Measurements from ENCODE around the gene TNXB.

TNXB gene, protein sequence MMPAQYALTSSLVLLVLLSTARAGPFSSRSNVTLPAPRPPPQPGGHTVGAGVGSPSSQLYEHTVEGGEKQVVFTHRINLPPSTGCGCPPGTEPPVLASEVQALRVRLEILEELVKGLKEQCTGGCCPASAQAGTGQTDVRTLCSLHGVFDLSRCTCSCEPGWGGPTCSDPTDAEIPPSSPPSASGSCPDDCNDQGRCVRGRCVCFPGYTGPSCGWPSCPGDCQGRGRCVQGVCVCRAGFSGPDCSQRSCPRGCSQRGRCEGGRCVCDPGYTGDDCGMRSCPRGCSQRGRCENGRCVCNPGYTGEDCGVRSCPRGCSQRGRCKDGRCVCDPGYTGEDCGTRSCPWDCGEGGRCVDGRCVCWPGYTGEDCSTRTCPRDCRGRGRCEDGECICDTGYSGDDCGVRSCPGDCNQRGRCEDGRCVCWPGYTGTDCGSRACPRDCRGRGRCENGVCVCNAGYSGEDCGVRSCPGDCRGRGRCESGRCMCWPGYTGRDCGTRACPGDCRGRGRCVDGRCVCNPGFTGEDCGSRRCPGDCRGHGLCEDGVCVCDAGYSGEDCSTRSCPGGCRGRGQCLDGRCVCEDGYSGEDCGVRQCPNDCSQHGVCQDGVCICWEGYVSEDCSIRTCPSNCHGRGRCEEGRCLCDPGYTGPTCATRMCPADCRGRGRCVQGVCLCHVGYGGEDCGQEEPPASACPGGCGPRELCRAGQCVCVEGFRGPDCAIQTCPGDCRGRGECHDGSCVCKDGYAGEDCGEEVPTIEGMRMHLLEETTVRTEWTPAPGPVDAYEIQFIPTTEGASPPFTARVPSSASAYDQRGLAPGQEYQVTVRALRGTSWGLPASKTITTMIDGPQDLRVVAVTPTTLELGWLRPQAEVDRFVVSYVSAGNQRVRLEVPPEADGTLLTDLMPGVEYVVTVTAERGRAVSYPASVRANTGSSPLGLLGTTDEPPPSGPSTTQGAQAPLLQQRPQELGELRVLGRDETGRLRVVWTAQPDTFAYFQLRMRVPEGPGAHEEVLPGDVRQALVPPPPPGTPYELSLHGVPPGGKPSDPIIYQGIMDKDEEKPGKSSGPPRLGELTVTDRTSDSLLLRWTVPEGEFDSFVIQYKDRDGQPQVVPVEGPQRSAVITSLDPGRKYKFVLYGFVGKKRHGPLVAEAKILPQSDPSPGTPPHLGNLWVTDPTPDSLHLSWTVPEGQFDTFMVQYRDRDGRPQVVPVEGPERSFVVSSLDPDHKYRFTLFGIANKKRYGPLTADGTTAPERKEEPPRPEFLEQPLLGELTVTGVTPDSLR (N-terminal part only)

DNA sequence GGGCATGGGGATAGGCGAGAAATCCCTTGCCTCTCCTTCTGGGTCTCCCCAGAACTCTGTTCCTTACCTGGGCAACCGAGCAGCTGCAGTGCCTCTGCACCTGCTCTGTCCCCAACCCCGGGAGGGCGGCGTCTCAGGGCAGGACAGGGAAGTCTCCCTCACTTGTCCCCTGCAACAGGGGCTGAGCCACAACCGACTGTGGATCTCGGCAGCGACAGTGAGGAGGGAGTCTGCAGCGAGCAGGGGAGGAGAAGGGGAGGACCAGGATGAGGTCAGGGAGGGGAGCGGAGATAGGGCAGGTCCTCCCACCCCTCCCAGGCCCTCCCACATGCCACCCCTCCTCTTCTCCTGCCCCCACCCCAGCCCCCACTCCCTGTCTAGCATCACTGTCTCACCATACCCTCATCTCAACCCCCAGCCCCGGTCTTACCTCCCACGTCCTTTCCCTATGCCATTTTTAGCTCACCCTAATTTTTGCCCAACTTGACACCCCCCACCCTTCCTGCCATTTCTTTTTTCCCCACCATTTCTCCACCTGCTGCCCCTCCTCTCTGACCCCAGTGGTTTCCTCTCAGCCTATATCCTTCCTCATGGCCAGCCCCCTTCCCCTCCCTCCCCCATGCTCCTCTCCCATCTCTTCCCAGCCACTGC, at the start of gene TNXB:
Gene TNXB, minus strand, starts transcription at position 225 of the 651 bp plus-strand sequence. CDS start 11,140 bp downstream, outside the sequence.
- no peak for FAIRE-seq
- no peak for DNase-seq (ENCODE audit: low spot score)

DNA sequence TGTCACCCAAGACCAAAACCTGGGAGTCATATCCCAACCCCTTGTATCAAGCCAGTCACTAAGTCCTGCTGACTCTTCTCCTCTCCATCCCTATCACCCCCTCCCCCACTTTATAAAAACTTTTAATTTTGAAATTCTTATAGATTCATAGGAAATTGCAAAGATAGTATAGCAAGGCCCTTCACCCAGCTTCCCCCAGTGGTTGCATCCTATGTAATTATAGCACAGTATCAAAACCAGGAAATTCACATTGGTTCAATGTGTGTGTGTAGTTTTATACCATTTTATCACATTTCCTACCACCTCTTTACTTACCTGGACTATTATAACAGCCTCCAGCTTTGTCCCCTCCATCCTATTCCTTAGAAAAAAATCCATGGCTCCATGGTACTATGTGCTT, 48.9 kb upstream of the TNXB start:
- no peak for FAIRE-seq
- DNase-seq (ENCODE audit: low spot score): no peak

DNA sequence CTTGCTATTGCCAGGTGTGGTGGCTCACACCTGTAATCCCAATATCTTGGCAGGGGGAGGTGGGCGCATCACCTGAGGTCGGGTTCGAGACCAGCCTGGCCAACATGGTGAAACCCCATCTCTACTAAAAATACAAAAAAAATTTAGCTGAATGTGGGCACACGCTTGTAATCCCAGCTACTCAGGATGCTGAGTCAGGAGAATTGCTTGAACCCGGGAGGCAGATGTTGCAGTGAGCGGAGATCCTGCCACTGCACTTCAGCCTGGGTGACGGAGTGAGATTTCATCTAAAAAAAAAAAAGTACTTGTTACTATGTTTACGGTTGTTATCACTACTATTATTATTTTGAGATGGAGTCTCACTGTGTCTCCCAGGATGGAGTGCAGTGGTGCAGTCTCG, 47.8 kb upstream of the TNXB start:
- FAIRE-seq: no peak
- no peak for DNase-seq (ENCODE audit: low spot score)

DNA sequence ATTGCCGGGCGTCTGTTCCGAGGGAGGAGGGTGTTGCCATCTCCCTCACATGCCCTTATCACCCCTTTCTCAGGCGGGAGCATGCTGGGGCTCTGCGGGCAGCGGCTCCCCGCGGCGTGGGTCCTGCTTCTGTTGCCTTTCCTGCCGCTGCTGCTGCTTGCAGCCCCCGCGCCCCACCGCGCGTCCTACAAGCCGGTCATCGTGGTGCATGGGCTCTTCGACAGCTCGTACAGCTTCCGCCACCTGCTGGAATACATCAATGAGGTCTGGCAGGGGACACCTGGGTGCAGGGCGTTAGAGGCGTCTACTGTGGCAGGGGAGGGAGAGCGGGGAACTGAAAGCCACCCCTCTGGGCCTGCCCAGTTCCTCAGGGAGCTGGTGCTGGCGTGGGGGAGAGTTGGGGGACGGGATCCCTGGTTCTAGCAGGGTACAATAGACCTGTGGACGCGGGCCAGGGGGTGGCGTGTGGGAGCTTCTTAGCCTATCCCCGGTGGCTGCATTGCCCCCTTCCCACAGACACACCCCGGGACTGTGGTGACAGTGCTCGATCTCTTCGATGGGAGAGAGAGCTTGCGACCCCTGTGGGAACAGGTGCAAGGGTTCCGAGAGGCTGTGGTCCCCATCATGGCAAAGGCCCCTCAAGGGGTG, 45.5 kb upstream of the TNXB start:
- DNase-seq (ENCODE audit: low spot score) (peak; percentile 74), FAIRE-seq (peak; percentile 44)

DNA sequence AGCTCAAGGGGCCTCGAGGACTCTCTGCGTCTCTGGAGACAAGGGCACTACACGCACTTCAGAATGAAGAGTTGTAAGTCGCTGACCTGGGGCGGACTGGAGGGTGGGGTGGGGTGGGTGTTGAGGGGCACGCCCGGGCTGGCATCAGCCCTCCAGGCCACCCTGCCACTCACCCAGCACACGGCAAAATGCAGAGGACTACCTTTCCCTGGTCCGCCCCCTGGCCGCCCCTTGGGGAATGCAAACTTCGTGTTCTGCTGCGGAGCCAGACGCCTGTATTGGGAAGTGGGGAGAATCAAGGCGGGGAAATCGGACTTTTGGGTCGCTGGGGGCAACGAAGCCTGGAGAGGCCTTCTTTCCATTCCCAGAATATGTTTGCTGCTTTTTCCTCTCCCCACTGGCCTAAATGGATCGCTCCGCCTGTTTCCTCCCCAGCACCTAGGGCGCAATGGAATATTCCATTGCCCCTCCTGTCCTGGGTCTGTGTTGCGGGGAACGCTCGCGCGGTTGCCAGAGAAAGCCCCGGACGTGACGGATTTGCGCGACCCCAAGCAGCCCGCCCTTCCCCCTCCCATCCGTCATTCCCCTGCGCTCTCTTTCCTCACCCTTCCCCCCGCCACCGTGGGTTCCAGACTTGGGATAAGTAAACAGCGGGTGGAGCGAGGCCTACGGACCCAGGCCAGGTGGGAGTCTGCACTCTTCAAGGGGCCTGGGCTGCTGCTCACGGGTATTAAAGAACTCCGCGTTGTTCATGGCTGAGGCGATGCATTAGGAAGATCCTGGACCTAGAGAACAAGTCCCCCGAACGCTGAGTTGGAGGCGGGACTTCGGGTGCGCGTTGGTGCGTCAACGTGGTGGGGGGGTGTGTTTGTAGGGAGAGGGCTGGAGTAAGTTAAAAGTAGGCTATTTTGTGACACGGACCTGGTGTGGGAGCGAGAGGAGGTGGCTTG, 44.7 kb upstream of the TNXB start, which contains the start of gene PPT2:
Gene PPT2, plus strand, starts transcription at position 578 of the 950 bp plus-strand sequence. CDS start 454 bp downstream, outside the sequence.
- DNase-seq (ENCODE audit: low spot score): peak; percentile 89
- peak; percentile 83 for FAIRE-seq

DNA sequence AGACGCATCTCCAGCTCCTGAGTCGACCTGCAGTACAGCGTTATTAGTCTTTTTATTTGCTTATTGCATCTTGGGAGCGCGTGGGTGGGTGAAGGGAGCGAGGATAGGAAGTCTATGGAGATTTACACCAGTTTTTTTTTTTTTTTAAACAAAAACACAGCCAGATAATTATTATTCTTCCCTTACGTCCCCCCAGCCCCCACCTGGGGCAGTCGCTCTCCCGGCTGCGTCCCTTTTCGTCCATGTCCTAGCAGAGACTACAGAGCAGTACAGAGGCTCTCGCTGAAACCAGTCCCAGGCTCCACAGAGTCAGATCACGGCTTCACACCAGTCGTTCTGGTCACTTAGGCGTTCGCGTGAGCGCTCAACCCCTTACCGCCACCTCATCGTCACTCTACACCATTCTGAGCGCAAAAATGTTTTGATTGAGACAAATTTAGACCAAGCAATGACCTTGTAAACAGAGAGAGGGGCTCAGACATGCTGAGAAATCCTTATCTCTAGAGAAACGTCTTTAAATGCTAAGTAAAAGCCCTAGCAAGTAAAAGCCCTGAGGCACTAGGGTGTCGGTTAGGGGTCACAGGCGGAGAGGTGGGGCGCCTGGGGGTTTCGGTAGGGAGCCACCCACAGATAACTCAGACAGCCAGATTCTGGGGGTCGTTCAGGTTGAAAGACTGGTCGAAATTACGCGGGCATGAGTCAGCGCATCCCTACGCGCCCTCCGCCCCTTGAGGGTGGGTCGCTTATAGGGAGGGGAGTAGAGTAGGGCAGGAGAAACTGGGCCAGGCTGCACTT, 43.8 kb upstream of the TNXB start:
- FAIRE-seq: no peak
- DNase-seq (ENCODE audit: low spot score): no peak

DNA sequence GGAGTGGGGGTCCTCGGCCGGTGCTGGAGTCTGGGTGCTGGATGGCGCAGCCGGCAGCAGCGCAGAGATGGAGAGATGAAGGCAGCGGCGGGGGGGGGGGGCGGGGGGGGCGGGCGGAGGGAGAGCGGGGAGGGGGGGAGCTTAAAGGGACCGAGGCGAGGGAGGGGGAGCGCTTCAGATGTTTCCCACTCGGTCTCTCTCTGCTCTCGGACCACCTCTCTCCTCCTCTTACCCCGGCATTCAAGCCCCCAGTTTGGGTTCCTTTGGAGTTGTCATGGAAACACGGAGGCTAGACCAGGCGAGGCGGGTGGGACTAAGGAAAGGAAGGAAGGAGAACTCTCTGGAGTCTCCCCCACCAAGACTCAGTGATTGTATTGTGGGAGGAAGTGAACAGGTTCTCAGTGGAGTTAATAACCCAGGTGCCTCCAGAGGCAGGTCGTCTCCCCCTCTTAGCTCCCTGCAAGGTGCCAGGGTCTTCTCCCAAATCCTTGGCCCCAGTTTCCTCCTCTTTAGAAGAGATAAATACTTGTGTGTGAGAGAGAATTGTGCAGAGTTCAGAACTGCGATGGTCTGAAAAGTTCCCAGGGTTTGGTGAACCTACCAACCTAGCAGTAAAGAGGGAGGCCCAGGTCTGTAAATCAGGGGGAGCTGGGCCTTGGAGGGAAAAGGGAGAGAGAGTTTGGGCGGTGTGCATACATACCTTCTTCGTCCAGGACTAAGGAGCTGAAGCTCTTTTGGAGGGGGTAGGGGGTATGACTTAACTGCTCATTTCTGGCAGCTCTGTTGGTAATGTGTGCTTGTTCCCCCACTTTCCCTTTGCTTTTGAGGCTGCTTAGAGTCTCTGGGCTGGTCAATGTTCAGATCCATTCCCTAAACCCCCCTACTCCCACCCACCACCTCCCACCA, 43.0 kb upstream of the TNXB start, which contains the start of gene PRRT1:
Gene PRRT1, minus strand, starts transcription at position 77 of the 906 bp plus-strand sequence. CDS start 112 bp downstream, outside the sequence.
- DNase-seq (ENCODE audit: low spot score) (peak; percentile 52), FAIRE-seq (no peak)

DNA sequence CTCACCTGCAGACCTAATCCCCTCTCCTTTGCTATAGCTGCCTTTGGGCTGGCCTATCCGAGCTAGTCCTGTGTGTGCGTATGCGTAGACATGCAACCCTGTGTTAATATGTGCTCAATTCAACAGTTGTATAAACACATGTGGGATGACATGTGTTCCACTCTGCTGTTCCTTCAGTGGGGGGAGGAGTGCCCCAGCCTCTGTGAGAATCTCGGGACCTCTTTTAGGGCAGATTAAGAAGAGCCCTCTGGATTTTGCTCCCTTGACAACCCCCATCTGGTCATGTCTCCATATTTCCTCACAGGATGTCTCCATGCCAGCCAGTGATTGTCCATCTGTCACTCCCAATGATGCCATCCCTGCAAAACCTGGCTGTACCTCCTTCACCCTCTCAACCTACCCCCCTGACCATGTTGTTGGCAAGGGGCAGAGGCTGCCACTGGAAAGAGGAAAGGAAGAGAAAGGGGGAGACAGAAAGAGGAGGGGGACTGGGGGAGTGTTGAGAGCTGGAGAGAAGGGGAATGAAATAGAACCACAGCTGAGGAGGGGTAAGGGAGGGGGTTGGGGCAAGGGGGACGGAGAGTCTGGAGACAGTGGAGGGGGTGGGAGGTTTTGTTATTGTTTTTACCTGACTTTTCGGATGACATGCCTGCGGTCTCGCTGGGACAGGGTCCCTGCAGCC, 42.2 kb upstream of the TNXB start:
- FAIRE-seq (no peak), DNase-seq (ENCODE audit: low spot score) (no peak)

DNA sequence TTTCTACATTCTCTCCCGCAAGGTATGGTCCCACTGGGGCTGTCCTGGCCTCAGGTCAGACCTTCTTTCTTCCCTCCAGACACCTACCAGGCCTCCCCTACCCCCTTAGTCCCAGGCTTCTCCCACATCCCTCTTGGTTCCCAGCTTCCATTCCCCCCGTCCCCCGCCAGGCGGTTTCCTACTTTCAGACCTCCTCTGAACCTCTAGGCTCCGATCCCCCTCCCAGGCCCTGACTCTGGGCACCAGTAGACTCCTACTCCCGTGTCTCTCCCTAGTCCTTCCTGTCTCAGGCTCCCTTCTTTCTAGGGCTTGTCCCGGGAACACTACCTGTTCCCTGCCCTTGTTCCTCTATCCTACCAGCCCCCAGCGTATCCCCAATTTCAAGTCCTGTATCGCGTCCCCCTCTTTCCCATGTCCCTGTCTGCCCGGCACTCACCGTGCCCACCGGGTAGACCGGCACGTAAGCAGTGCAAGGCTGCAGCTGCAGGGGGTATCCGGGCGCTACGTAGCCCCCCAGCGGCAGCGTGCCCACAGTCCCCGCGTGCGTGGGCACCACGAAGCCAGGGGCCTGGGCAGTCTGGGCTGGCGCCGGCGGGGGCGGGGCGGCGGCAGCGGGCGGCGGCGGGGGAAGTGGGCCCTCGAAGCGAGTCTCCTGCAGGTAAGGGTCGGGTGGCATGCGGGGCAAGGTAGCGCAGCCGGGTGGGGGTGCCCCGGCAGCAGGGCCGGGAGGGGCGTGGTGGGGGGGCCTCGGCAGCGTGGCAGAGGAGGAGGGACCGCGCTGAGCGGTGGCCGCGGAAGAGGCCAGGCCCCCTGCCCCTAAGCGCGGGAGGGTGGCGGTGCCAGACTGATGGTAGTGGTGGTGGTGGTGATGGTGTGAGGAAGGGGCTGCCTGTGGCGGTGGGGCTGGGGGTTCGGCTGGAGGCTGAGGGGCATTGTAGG, 41.1 kb upstream of the TNXB start:
- DNase-seq (ENCODE audit: low spot score): no peak

DNA sequence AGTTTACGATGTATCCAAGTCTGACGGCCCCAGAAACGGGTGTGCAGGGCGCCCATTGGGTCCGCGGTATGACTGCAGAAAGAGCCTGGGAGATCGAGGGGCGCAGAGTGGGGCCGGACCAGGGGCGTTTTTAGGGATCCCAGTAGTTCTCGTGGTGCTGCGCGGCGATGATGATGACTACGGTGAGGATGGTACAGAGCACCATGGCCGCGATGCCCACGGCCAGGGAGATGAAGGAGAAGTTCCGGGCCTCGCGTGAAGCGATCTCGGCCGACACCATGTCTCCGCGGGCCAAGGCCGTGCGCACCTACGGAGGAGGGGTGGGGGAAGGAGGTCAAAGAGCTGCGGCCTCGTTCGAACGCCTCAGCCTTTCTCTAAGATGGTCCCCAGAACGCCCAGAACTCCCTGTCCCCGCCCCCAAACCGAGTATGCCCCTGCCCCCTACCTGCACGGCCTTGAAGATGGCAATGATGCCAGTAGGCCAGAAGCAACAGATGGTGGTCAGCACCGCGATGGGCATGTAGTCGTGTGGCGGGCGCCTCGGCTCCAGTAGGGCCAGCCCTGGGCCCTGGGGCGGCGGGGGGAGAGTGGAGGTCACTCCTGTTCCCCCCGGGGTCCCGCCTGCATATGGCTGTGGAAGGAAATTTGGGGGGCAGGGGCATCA, 40.1 kb upstream of the TNXB start:
- DNase-seq (ENCODE audit: low spot score): no peak
- FAIRE-seq: no peak

More for the DNA sequence above, 41.1 kb upstream of the TNXB start:
- FAIRE-seq: no peak

DNA sequence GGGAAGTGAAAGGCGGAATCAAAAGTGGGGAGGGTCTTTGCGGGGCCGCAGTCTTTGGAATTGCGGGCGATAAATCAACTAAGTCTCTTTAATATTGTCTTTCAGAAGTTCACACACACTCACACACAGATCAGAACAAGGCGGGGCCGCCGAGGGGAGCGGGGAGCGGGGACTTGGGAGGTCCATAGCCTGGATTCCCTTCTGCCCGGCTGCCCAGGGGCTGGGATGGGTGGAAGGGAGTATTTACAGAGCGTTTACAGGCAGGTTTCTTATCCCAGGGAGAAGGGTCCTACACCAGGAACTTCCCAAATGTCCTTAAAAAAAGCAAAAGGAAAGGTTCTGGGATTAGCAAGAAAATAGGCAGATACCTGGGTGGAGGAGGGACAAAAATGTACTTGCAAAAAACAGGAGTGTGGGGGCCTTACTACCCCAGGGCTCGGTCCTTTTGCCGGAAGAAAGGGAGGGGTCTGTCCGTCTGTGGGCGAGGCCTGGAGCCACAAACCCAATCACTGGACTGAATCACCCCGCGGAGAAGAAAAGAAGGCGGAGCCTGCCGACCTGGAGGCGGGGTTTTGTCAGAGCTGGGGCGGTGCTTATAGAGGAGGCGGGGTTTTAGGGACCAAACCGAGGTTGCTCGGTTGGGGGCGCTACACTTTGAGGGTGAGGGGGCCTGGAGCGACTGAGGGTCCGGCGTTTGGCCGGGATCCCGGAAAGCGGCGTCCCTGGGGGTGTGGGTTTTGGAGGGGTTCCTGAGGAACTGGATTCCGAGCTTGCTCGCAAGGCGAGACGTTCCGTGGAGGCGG, 39.4 kb upstream of the TNXB start:
- FAIRE-seq (no peak), DNase-seq (ENCODE audit: low spot score) (no peak)

DNA sequence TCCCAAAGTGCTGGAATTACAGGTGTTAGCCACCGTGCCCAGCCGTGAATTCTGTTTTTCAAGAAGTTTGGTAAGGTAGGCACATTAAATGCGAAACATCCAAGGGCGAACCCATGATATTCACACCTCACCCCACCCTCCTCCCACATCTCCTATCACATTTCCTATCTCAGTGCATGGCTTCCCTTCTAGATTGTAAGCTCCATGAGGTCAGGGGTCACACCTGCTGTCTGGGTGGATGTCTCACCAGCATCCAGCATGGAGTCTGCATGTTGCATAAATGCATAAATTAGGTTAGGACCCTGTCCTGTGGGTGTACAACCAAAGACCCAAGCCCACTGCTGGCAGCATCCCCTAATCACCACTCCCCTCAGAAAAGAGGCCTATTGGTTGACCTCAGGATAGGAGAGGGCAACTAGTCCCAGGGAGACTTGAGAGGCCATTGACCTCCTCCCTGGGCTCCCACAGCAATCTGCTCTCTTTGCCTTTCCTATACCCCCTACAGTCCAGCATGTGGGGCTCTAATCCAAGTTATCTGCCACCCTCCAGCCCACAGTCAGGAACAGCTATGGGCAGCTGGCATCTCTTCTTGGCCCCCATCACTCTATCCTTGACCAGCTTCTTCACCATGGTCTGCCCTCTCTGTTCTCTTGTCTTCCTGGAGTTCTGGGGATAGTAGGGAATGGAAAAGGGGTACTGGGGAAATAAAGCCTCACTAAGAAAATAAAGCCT, 38.4 kb upstream of the TNXB start:
- DNase-seq (ENCODE audit: low spot score): no peak
- no peak for FAIRE-seq

DNA sequence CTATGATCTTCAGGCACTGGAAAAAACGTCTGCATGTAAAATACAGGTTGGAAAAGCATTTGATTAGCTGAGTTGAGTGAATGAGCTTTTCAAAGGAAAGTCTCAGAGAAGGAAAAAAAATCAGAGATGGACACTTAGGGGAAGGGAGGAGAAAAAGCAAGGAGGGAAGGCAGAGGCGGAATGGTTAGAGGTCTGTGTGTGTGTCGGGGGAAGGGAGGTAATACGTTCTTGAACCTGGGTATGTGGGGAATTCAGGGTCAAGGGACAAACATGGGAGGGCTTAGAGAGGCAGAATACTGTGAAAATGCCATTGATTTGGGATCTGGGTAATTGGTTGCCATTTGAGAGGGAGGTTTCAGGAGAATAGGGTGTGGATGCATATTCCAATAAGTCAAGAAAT, 37.5 kb upstream of the TNXB start:
- DNase-seq (ENCODE audit: low spot score) (no peak), FAIRE-seq (no peak)

Data from urothelium cell line (cell line).